Adipose tissue (tissue), 3 donors: Measurements from ENCODE around the gene SKOR1. TPM values are rescaled to one million over a fixed set of nuclear protein-coding genes. Genes with fewer than 3 reads are reported as not detected.

Experiments used
- H3K27ac ChIP-seq: one replicate; pipeline ENCODE4 v1.5.1; 2013; ENCODE audit warnings: low read depth, low read length
- WGBS, 3 donors: extraction: QIAGEN DNeasy Blood & Tissue Kit; methylation state at CpG; one replicate each; pipeline ENCODE4 v1.1.7; 2013; 5-methylcytosine and 5-hydroxymethylcytosine counted together
- polyA plus RNA-seq, 3 donors: library from polyadenylated mRNA; stranded (reverse); fragments of 200-250 nt; gene quantifications; one replicate each; pipeline ENCODE4 v1.2.3, GENCODE V29; 2013
- donor health status: healthy with polysubstance abuse.
- donor health status: Bipolar disorder and iron deficiency.
- donor health status: healthy.

Gene SKOR1
- polyA plus RNA-seq, 3 donors = 0.14 to 0.40 TPM; not detected in 1

- WGBS, 3 donors = 2 to 4% (median 3%) methylated on average over 32 to 41 of the region's 41 CpGs
- H3K27ac ChIP-seq = no peak overlapping the region
Observed at GRCh38 chr15:67863442-67863987, 38.2 kb downstream of the SKOR1 start.

GRCh38 chr15:67865331-67865730, 40.0 kb downstream of the SKOR1 start:
- H3K27ac ChIP-seq = no peak overlapping the region
- 70 to 81% (median 73%) methylated on average over 3 of the region's 3 CpGs for WGBS, 3 donors

- 87 to 94% (median 88%) methylated on average over 4 of the region's 4 CpGs for WGBS, 3 donors
- H3K27ac ChIP-seq = no peak overlapping the region
Observed at GRCh38 chr15:67865766-67866165, 40.5 kb downstream of the SKOR1 start.

GRCh38 chr15:67869701-67870100, 44.4 kb downstream of the SKOR1 start:
- WGBS, 3 donors = 88 to 97% (median 94%) methylated on average over 3 of the region's 3 CpGs
- H3K27ac ChIP-seq = no peak overlapping the region

- no peak overlapping the region for H3K27ac ChIP-seq
Observed at GRCh38 chr15:67870868-67871408, 45.6 kb downstream of the SKOR1 start.

GRCh38 chr15:67873777-67874176, 48.5 kb downstream of the SKOR1 start:
- H3K27ac ChIP-seq = no peak overlapping the region
- WGBS, 3 donors = 93 to 95% (median 94%) methylated on average over 3 of the region's 3 CpGs

- WGBS, 3 donors = 84 to 97% (median 92%) methylated on average over 2 of the region's 2 CpGs
- no peak overlapping the region for H3K27ac ChIP-seq
Observed at GRCh38 chr15:67878712-67879206, 53.5 kb downstream of the SKOR1 start.

GRCh38 chr15:67879440-67880129, 54.3 kb downstream of the SKOR1 start:
- WGBS, 3 donors = 70 to 97% (median 74%) methylated on average over 11 of the region's 11 CpGs
- H3K27ac ChIP-seq = no peak overlapping the region

- WGBS, 3 donors = 64 to 91% (median 79%) methylated on average over 3 of the region's 3 CpGs
- no peak overlapping the region for H3K27ac ChIP-seq
Observed at GRCh38 chr15:67880651-67881182, 55.4 kb downstream of the SKOR1 start.

GRCh38 chr15:67882487-67883233, 57.4 kb downstream of the SKOR1 start:
- no peak overlapping the region for H3K27ac ChIP-seq
- WGBS, 3 donors = 61 to 78% (median 69%) methylated on average over 8 of the region's 8 CpGs

GRCh38 chr15:67883234-67883773, 58.0 kb downstream of the SKOR1 start:
- no peak overlapping the region for H3K27ac ChIP-seq
- 61 to 73% (median 65%) methylated on average over 10 of the region's 10 CpGs for WGBS, 3 donors

GRCh38 chr15:67884009-67884408, 58.7 kb downstream of the SKOR1 start:
- no peak overlapping the region for H3K27ac ChIP-seq
- 72 to 77% (median 73%) methylated on average over 6 of the region's 6 CpGs for WGBS, 3 donors

Other genes starting within 250 kb of the SKOR1 start
- gene RNU6-1, start 14.5 kb downstream of the SKOR1 start, polyA plus RNA-seq = not detected
- gene PIAS1, start 228.8 kb downstream of the SKOR1 start, polyA plus RNA-seq = 10 to 100 TPM in 1 of 3 donors, 1 to 10 TPM in 2; 4.6 to 10.8 (median 7.9) TPM